Measurements from ENCODE around the gene BTBD9. TPM values are rescaled to one million over a fixed set of nuclear protein-coding genes. Genes with fewer than 3 reads are reported as not detected.

BTBD9 gene
- total RNA-seq, 4 donors from 2014 or later, result 15.4 to 50.0 (median 21.9) TPM

DNA sequence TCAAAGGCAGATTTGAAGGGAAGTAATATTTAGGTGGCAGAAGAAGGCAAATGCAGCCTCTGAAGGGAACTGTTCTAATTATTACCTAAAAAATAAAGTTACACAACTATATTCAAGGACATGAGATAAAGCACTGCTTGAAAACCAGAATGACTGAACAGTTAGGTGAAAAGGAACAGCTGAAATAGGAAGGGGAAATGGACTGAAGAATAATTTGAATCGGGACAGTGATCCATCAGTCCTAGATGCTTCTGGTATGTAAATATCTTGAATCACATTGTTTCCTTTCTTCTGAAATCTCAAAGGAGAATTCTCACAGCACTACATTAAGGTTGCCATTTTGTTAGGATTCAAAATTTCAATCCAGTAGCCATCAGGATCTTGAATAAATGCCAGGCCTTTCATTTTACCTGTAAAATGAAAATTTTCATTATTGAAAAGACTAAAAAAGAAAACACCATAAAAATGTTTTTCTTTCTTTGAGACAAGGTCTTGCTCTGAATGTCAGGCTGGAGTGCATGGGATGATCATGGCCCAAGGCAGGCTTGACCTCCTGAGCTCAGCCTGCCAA, 37.3 kb upstream of the BTBD9 start:
- Histone ChIP-seq H3K36me3 (peaks cover 52% of the 10 kb centered on the region), H3K27ac (no peak overlapping the region), H3K27me3 (no peaks in the 10 kb centered on the region), H3K9me3 (no peaks in the 10 kb centered on the region), H3K4me3 (no peak overlapping the region), H3K4me1 (no peaks in the 10 kb centered on the region)
- TF ChIP-seq, protein P1, sequence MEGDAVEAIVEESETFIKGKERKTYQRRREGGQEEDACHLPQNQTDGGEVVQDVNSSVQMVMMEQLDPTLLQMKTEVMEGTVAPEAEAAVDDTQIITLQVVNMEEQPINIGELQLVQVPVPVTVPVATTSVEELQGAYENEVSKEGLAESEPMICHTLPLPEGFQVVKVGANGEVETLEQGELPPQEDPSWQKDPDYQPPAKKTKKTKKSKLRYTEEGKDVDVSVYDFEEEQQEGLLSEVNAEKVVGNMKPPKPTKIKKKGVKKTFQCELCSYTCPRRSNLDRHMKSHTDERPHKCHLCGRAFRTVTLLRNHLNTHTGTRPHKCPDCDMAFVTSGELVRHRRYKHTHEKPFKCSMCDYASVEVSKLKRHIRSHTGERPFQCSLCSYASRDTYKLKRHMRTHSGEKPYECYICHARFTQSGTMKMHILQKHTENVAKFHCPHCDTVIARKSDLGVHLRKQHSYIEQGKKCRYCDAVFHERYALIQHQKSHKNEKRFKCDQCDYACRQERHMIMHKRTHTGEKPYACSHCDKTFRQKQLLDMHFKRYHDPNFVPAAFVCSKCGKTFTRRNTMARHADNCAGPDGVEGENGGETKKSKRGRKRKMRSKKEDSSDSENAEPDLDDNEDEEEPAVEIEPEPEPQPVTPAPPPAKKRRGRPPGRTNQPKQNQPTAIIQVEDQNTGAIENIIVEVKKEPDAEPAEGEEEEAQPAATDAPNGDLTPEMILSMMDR (IDR thresholded peaks at IDR 0.05), result no peak
- TF ChIP-seq EP300 (IDR thresholded peaks at IDR 0.05) (no peak), POLR2AphosphoS5 (IDR thresholded peaks at IDR 0.05) (no peak), POLR2A (IDR thresholded peaks at IDR 0.05) (no peak)
- DNase-seq (ENCODE audit: low spot score in 2 of 2), result no peak
- WGBS, result 82% methylated on average over 1 of the region's 1 CpG

DNA sequence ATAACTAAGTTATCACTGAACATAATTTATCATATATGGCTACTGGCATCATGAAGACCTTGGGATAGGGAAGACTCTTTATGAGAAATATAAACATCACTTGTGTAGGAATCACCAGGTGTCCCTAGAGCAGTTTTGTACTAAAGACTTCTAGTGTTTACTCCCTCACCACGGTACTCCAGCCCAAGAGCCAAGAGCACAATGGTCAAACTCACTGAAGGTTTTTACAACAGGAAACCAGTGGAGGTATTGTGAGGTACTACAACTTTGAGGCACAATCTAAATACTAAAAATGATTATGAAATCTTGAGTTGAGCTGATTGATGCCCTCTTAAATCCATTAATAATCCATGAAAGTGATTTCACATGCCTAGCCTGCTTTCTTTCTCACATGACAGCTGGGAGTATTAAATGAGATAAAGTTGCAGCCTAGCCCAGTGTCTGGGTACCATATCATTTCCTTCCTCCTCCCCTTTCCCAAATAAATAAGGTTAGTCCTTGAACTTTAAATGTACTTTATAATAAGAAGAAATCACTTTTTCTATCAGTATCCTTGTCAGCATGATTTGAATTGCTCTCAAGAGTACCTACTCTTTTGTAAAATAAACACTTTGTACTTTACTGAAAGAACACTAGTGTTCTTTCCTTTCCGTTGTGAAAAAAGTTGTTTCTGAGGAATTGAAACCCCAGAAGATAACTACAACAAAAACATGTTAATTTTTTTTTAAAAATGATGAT, 36.7 kb upstream of the BTBD9 start:
- Histone ChIP-seq H3K9me3 (no peaks in the 10 kb centered on the region), H3K4me3 (no peak overlapping the region), H3K27ac (no peak overlapping the region), H3K36me3 (peaks cover 47% of the 10 kb centered on the region), H3K27me3 (no peaks in the 10 kb centered on the region), H3K4me1 (no peaks in the 10 kb centered on the region)
- no peak for DNase-seq (ENCODE audit: low spot score in 2 of 2)
- 75% methylated on average over 2 of the region's 2 CpGs for WGBS
- TF ChIP-seq, protein P1 (IDR thresholded peaks at IDR 0.05), result no peak
- TF ChIP-seq POLR2AphosphoS5 (IDR thresholded peaks at IDR 0.05), result no peak
- TF ChIP-seq POLR2A (IDR thresholded peaks at IDR 0.05), result no peak

DNA sequence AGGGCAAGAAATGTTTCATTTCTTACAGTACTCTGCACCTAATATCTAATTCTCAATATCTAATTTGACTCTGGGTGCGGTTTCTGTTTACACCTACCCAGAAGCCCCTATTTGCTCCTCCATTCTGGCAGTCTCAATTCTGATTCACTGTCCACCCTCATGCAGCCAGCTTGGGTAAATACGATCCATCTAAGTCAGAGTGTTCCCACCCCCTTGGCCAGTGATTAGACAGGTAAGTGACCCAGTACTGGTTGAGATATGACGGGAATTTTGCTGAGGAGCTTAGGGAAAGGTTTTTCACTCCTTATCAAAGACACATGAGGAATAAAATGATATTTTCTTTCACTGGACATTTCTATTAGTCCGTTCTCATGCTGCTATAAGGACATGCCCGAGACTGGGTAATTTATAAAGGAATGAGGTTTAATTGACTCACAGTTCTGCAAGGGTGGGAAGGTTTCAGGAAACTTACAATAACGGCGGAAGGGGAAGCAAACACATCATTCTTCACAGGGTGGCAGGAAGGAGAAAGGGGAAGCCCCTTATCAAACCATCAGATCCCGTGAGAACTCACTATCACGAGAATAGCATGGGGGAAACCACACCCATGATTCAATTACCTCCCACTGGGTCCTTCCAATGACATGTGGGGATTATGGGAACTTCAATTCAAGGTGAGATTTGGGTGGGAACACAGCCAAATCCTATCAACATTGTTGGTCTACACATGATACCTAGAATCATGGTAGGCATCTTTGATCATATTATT, 33.9 kb upstream of the BTBD9 start:
- Histone ChIP-seq H3K27me3 (no peaks in the 10 kb centered on the region), H3K27ac (no peak overlapping the region), H3K36me3 (peaks cover 27% of the 10 kb centered on the region), H3K4me3 (no peak overlapping the region), H3K9me3 (no peaks in the 10 kb centered on the region), H3K4me1 (no peaks in the 10 kb centered on the region)
- 62% methylated on average over 9 of the region's 9 CpGs for WGBS
- TF ChIP-seq POLR2AphosphoS5 (IDR thresholded peaks at IDR 0.05) (no peak), POLR2A (IDR thresholded peaks at IDR 0.05) (no peak), EP300 (IDR thresholded peaks at IDR 0.05) (no peak)
- TF ChIP-seq, protein P1 (IDR thresholded peaks at IDR 0.05), result no peak
- no peak for DNase-seq (ENCODE audit: low spot score in 2 of 2)

DNA sequence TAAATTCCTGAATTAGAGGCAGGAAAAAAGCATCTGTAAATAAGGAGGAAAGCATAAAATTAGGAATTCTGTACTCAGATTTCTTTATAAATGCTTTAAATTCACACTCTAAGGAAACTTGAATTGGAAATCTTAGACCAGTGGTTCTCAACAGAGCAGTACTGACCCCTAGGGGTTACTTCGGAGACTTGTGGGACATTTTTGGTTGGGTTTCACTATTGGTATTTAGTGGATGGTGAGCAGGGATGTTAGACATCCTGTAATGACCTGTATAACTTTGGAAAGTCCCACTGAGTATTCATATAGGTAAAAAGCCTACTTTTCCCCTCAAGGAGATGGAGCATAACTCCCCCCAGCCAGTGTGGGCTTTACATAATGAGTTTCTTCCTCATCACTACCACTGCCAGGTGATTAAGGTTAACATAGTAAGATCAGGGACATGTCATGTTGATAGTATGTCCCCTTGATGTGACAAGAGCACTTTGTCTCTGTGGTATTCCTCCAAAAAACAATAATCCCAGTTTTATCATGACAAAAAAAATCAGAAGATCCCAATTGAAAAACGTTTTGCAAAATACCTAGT, 32.2 kb upstream of the BTBD9 start:
- Histone ChIP-seq H3K4me3 (no peak overlapping the region), H3K9me3 (no peaks in the 10 kb centered on the region), H3K4me1 (no peaks in the 10 kb centered on the region), H3K36me3 (peaks cover 23% of the 10 kb centered on the region), H3K27ac (no peak overlapping the region), H3K27me3 (no peaks in the 10 kb centered on the region)
- DNase-seq (ENCODE audit: low spot score in 2 of 2), result no peak
- no peak for TF ChIP-seq EP300 (IDR thresholded peaks at IDR 0.05)
- TF ChIP-seq POLR2AphosphoS5 (IDR thresholded peaks at IDR 0.05), result no peak
- TF ChIP-seq, protein P1 (IDR thresholded peaks at IDR 0.05), result peak; percentile 3 to 56
- no peak for TF ChIP-seq POLR2A (IDR thresholded peaks at IDR 0.05)
- 10% methylated on average over 2 of the region's 2 CpGs for WGBS
